Endodermal cell (in vitro differentiated cells): ENCODE results near the gene ZHX3. TPM values are rescaled to one million over a fixed set of nuclear protein-coding genes. Genes with fewer than 3 reads are reported as not detected.

ENCODE experiments used
- DNase-seq: peaks from one replicate; pipeline ENCODE4 v3.0.0-alpha.2; 2017
- H3K27ac ChIP-seq: 2 replicates; pipeline ENCODE4 v1.5.1; 2013; ENCODE audit warnings: mild to moderate bottlenecking, low read depth, low read length, moderate library complexity
- H3K27me3 ChIP-seq: 2 replicates; pipeline ENCODE4 v1.6.1; 2013; ENCODE audit warnings: mild to moderate bottlenecking, low read length, moderate library complexity; ENCODE audit not compliant: insufficient read depth, control insufficient read depth, poor library complexity, severe bottlenecking
- H3K36me3 ChIP-seq: 2 replicates; pipeline ENCODE4 v1.7.0; 2013; ENCODE audit warnings: mild to moderate bottlenecking, low read length, moderate library complexity; ENCODE audit not compliant: control insufficient read depth, insufficient read depth
- H3K4me1 ChIP-seq: one replicate; pipeline ENCODE4 v1.7.0; 2013; ENCODE audit warnings: low read length; ENCODE audit not compliant: control insufficient read depth, insufficient read depth
- H3K4me3 ChIP-seq: 2 replicates; pipeline ENCODE4 v1.5.1; 2013; ENCODE audit warnings: mild to moderate bottlenecking, low read length, moderate library complexity
- H3K9ac ChIP-seq: 2 replicates; pipeline ENCODE4 v1.6.1; 2013; ENCODE audit warnings: mild to moderate bottlenecking, low read length, moderate library complexity; ENCODE audit not compliant: poor library complexity, severe bottlenecking; ENCODE audit errors: extremely low read depth
- H3K9me3 ChIP-seq: 2 replicates; pipeline ENCODE4 v1.6.1; 2013; ENCODE audit warnings: mild to moderate bottlenecking, low read length, moderate library complexity; ENCODE audit not compliant: control insufficient read depth
- H3K27ac Mint-ChIP-seq: 2 replicates; pipeline ENCODE4 v1.8.0; 2020; ENCODE audit warnings: mixed read lengths
- H3K27me3 Mint-ChIP-seq: 2 replicates; pipeline ENCODE4 v1.8.0; 2021; ENCODE audit warnings: mild to moderate bottlenecking, mixed read lengths; ENCODE audit not compliant: insufficient read depth
- H3K36me3 Mint-ChIP-seq: 2 replicates; pipeline ENCODE4 v1.8.0; 2020; ENCODE audit warnings: low read depth, mixed read lengths
- H3K4me1 Mint-ChIP-seq: 2 replicates; pipeline ENCODE4 v1.8.0; 2020; ENCODE audit warnings: mixed read lengths
- H3K4me3 Mint-ChIP-seq: 2 replicates; pipeline ENCODE4 v1.8.0; 2020; ENCODE audit warnings: mild to moderate bottlenecking, moderate library complexity, mixed read lengths
- H3K9me3 Mint-ChIP-seq: 2 replicates; pipeline ENCODE4 v1.8.0; 2020; ENCODE audit warnings: mild to moderate bottlenecking, mixed read lengths
- CTCF ChIP-seq: fragments of 200-600 bp; sonication (generic); conservative IDR thresholded peaks from 2 replicates; pipeline ENCODE4 v1.5.0; 2021; ENCODE audit warnings: antibody characterized with exemption, mild to moderate bottlenecking
- WGBS, 2 experiments: methylation state at CpG; one replicate each; pipeline versions ENCODE4 v1.1.5 to v1.1.7; 2013; ENCODE audit warnings: missing lambda C conversion rate in 2 of 2, mixed read lengths in 1 of 2; ENCODE audit not compliant: insufficient coverage in 1 of 2, insufficient read length in 1 of 2; 5-methylcytosine and 5-hydroxymethylcytosine counted together
- total RNA-seq, 2 donors: library from RNA; stranded (reverse); fragmentation: NEBNext Ultra II Directional in 1 of 2; extraction: Animal tissue kit (Norgen Biotek cat#: 25700) in 1 of 2; gene quantifications; 2 replicates in 1 of 2; 3 replicates in 1 of 2; pipeline ENCODE4 v1.2.1, GENCODE V29; 2021

Gene ZHX3
- total RNA-seq, 2 donors from 2014 or later, result 5.4 to 5.5 TPM

GRCh38 chr20:41320441-41320840, 2.9 kb upstream of the ZHX3 start:
- Histone ChIP-seq H3K9ac (no peak overlapping the region), H3K4me1 (no peaks in the 10 kb centered on the region), H3K27ac (no peak overlapping the region), H3K9me3 (no peaks in the 10 kb centered on the region), H3K4me3 (no peak overlapping the region), H3K27me3 (peaks cover 9% of the 10 kb centered on the region), H3K36me3 (no peaks in the 10 kb centered on the region)
- Mint-ChIP-seq H3K27me3 (peaks cover 20% of the 10 kb centered on the region), H3K36me3 (no peaks in the 10 kb centered on the region), H3K4me3 (no peak overlapping the region), H3K9me3 (no peaks in the 10 kb centered on the region), H3K27ac (no peak overlapping the region), H3K4me1 (peaks cover 6% of the 10 kb centered on the region)
- no peak for DNase-seq
- TF ChIP-seq CTCF, result no peak

GRCh38 chr20:41318271-41318649, 729 bp upstream of the ZHX3 start:
- Histone ChIP-seq H3K4me3 (peak overlapping the region; percentile 80), H3K9ac (no peak overlapping the region), H3K4me1 (no peaks in the 10 kb centered on the region), H3K9me3 (no peaks in the 10 kb centered on the region), H3K36me3 (no peaks in the 10 kb centered on the region), H3K27ac (no peak overlapping the region), H3K27me3 (peaks cover 9% of the 10 kb centered on the region)
- Mint-ChIP-seq H3K4me3 (peak overlapping the region; percentile 69), H3K27ac (no peak overlapping the region), H3K9me3 (no peaks in the 10 kb centered on the region), H3K27me3 (peaks cover 20% of the 10 kb centered on the region), H3K4me1 (peaks cover 6% of the 10 kb centered on the region), H3K36me3 (no peaks in the 10 kb centered on the region)
- no peak for TF ChIP-seq CTCF
- no peak for DNase-seq
- WGBS, 2 experiments, result 87 to 89% methylated on average over 3 to 5 of the region's 5 CpGs

GRCh38 chr20:41316602-41317545, 657 bp downstream of the ZHX3 start:
- H3K36me3 Mint-ChIP-seq, result no peaks in the 10 kb centered on the region
- WGBS, 2 experiments, result 5 to 9% methylated on average over 17 to 66 of the region's 66 CpGs
- Histone ChIP-seq H3K4me1 (no peaks in the 10 kb centered on the region), H3K4me3 (peak overlapping the region; percentile 85), H3K9me3 (no peaks in the 10 kb centered on the region), H3K36me3 (no peaks in the 10 kb centered on the region), H3K27ac (peak overlapping the region; percentile 66), H3K9ac (peak overlapping the region; percentile 40), H3K27me3 (peaks cover 9% of the 10 kb centered on the region)
- no peaks in the 10 kb centered on the region for H3K9me3 Mint-ChIP-seq
- DNase-seq, result peak; percentile 88
- H3K4me1 Mint-ChIP-seq, result peaks cover 6% of the 10 kb centered on the region
- H3K4me3 Mint-ChIP-seq, result peak overlapping the region; percentile 69
- no peak overlapping the region for H3K27ac Mint-ChIP-seq
- TF ChIP-seq CTCF, result no peak
- H3K27me3 Mint-ChIP-seq, result peaks cover 20% of the 10 kb centered on the region
